SH-SY5Y (cell line): ENCODE results near the gene MXRA7.

Source experiments
- GATA2 ChIP-seq: IDR thresholded peaks from 2 replicates; pipeline ENCODE4 v1.6.1; 2011; ENCODE audit warnings: mild to moderate bottlenecking, low read depth, low read length
- GATA3 ChIP-seq: IDR thresholded peaks from 2 replicates; pipeline ENCODE4 v1.6.1; 2011; ENCODE audit warnings: low read depth, mild to moderate bottlenecking, low read length, moderate library complexity

MXRA7 gene

GRCh38 chr17:76641501-76641900 is 69.3 kb downstream of the MXRA7 start:
- no peak for TF ChIP-seq GATA2
- no peak for TF ChIP-seq GATA3

GRCh38 chr17:76640550-76641380 is 70.0 kb downstream of the MXRA7 start:
- peak; percentile 47; the same call in 1 of the 2 replicates for TF ChIP-seq GATA2
- TF ChIP-seq GATA3, result no peak

GRCh38 chr17:76638263-76638662 is 72.5 kb downstream of the MXRA7 start:
- TF ChIP-seq GATA2 (no peak), GATA3 (no peak)

- peak; percentile 63; the same call in 1 of the 2 replicates for TF ChIP-seq GATA2
- TF ChIP-seq GATA3, result no peak
Observed at GRCh38 chr17:76635659-76636360, 75.0 kb downstream of the MXRA7 start.

GRCh38 chr17:76635039-76635438 is 75.7 kb downstream of the MXRA7 start:
- no peak for TF ChIP-seq GATA2
- TF ChIP-seq GATA3, result no peak

- no peak for TF ChIP-seq GATA3
- TF ChIP-seq GATA2, result no peak
Observed at GRCh38 chr17:76633628-76634328, 77.0 kb downstream of the MXRA7 start.

- TF ChIP-seq GATA3 (no peak), GATA2 (no peak)
Observed at GRCh38 chr17:76631821-76632565, 78.8 kb downstream of the MXRA7 start.

- no peak for TF ChIP-seq GATA2
Observed at GRCh38 chr17:76630151-76630550, 80.6 kb downstream of the MXRA7 start.
